Measurements from ENCODE around the gene HOXD3. TPM values are rescaled to one million over a fixed set of nuclear protein-coding genes. Genes with fewer than 3 reads are reported as not detected.
A peak's percentile ranks its signal among the peaks of the same experiment; 100 is the strongest.

Gene HOXD3
- 1 to 10 TPM in 2 of 4 donors, under 1 TPM in 2; 0.86 to 2.1 (median 1.4) TPM for total RNA-seq

- no peak for DNase-seq (ENCODE audit: extremely low spot score)
- intact Hi-C loops (cut with DNase I): no loop called here
- peaks cover 7 to 100% (median 72%) of the 10 kb centered on the region in 4 donors for H3K27me3 ChIP-seq
- no peak for TF ChIP-seq EP300 (IDR thresholded peaks at IDR 0.05)
- no peak for TF ChIP-seq POLR2A (IDR thresholded peaks at IDR 0.05; ENCODE audit: low read depth)
- TF ChIP-seq POLR2AphosphoS5 (IDR thresholded peaks at IDR 0.05): no peak
- no peak for TF ChIP-seq CTCF (IDR thresholded peaks at IDR 0.05)
- H3K9me3 ChIP-seq: no peaks in the 10 kb centered on the region
- H3K4me1 ChIP-seq: peaks cover 17 to 60% (median 50%) of the 10 kb centered on the region in 4 donors
- no peak within 1 kb of the TSS for H3K27ac ChIP-seq (replicated peaks in 1 of 4)
- peak within 1 kb of the TSS; percentile 19 to 29 (median 26) for H3K4me3 ChIP-seq
- WGBS: 12% methylated on average over 39 of the region's 48 CpGs
- H3K36me3 ChIP-seq: no peaks in the 10 kb centered on the region
Observed at GRCh38 chr2:176156807-176157498, at the start of gene HOXD3. Gene HOXD3 (plus strand): TSS chr2:176157307. CDS start chr2:176169115, 11,808 bp downstream.

GRCh38 chr2:176107731-176108181 is 49.4 kb upstream of the HOXD3 start:
- H3K36me3 ChIP-seq: no peaks in the 10 kb centered on the region
- H3K27ac ChIP-seq (replicated peaks in 1 of 4): no peak overlapping the region
- no peaks in the 10 kb centered on the region for H3K9me3 ChIP-seq
- DNase-seq (ENCODE audit: extremely low spot score): no peak
- peaks cover 26 to 65% (median 57%) of the 10 kb centered on the region in 4 donors for H3K4me1 ChIP-seq
- peak overlapping the region in 3 of 4 donors; percentile 30 to 49 (median 32) for H3K4me3 ChIP-seq
- TF ChIP-seq CTCF (IDR thresholded peaks at IDR 0.05): no peak
- TF ChIP-seq POLR2AphosphoS5 (IDR thresholded peaks at IDR 0.05): no peak
- TF ChIP-seq POLR2A (IDR thresholded peaks at IDR 0.05; ENCODE audit: low read depth): no peak
- no peak for TF ChIP-seq EP300 (IDR thresholded peaks at IDR 0.05)
- intact Hi-C loops (cut with DNase I): no loop called here
- WGBS: no CpG with 5 or more reads among the region's 59 CpGs
- H3K27me3 ChIP-seq: peaks cover 12 to 99% (median 90%) of the 10 kb centered on the region in 4 donors

- intact Hi-C loops (cut with DNase I): no loop called here
- no peak for DNase-seq (ENCODE audit: extremely low spot score)
- Histone ChIP-seq H3K27me3 (peaks cover 10 to 99% (median 92%) of the 10 kb centered on the region in 4 donors), H3K36me3 (no peaks in the 10 kb centered on the region), H3K9me3 (no peaks in the 10 kb centered on the region), H3K4me1 (peaks cover 21 to 58% (median 49%) of the 10 kb centered on the region in 4 donors), H3K4me3 (no peak overlapping the region), H3K27ac (replicated peaks in 1 of 4) (no peak overlapping the region)
- WGBS: 9% methylated on average over 26 of the region's 26 CpGs
- no peak for TF ChIP-seq POLR2AphosphoS5 (IDR thresholded peaks at IDR 0.05)
- no peak for TF ChIP-seq EP300 (IDR thresholded peaks at IDR 0.05)
- no peak for TF ChIP-seq POLR2A (IDR thresholded peaks at IDR 0.05; ENCODE audit: low read depth)
- no peak for TF ChIP-seq CTCF (IDR thresholded peaks at IDR 0.05)
Observed at GRCh38 chr2:176109192-176109901, 47.8 kb upstream of the HOXD3 start.

- WGBS: 18% methylated on average over 4 of the region's 4 CpGs
- Histone ChIP-seq H3K36me3 (no peaks in the 10 kb centered on the region), H3K4me1 (peaks cover 16 to 52% (median 43%) of the 10 kb centered on the region in 4 donors), H3K27ac (replicated peaks in 1 of 4) (no peak overlapping the region), H3K27me3 (peaks cover 5 to 99% (median 91%) of the 10 kb centered on the region in 4 donors), H3K4me3 (no peak overlapping the region), H3K9me3 (no peaks in the 10 kb centered on the region)
- intact Hi-C loops (cut with DNase I): no loop called here
- TF ChIP-seq EP300 (IDR thresholded peaks at IDR 0.05): no peak
- DNase-seq (ENCODE audit: extremely low spot score): no peak
Observed at GRCh38 chr2:176109946-176110345, 47.2 kb upstream of the HOXD3 start.
